NCI-H748 treated with DMSO at 0.1 percent for 48 hours (cell line): ENCODE results near the gene MEOX2.

Experiments
- DNase-seq: peaks from one replicate; lab custom pipeline; 2025; lab: John Stamatoyannopoulos, UW

Gene MEOX2

DNA sequence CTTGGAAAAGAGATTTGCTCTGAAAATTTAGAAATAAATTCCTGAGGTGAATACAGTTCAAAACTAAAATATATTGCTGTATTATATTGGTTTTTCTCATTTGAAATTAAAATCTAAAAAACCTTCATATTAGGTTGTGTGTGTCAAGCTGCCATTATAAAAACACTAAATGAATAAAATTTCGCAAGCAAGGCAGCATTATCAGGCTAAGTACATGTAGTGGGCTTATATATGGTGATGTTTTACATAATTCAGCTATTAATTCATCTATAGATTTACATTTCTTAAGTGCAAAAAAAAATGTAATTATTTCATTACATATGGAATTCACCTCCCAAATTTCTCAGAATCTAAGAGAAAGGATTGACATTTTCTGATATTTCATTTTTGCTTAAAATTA, 5.3 kb downstream of the MEOX2 start:
- DNase-seq, result peak; percentile 56

DNA sequence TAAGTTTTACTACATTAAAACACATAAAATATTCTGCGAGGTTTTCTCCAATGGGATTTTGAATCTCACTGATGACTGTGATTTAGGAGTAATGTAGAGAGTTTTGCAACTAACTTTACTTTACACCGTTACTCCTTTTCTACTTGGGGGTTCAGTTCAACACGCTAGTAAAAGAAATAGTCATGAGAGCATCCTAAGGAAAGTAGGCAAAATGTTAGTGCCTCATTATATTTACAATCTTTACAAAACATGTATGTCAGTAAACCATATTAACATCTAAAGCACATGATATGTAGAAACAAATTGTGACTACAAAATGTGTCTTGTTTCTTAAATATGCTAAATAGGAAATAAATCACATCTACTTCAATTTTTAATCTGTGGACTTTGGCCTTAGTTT, 6.0 kb downstream of the MEOX2 start:
- peak; percentile 74 for DNase-seq

DNA sequence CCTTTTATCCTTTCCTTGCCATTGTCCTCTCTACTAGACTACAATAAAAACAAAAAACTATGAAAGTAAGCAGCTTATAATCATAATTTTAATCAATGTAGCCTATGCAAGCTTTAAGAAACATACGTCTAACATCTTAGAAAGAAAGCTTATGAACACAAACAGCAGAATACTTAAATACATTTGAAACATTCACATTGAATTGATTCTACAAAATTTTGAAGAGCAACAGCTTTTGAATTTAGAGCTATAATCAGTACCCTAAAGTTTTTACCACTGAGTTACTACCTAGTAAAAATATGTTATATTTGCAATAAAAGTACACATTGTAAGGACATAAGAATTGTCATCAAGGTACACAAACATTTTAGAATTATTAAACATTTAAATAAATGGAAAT, 7.2 kb downstream of the MEOX2 start:
- DNase-seq, result peak; percentile 37

DNA sequence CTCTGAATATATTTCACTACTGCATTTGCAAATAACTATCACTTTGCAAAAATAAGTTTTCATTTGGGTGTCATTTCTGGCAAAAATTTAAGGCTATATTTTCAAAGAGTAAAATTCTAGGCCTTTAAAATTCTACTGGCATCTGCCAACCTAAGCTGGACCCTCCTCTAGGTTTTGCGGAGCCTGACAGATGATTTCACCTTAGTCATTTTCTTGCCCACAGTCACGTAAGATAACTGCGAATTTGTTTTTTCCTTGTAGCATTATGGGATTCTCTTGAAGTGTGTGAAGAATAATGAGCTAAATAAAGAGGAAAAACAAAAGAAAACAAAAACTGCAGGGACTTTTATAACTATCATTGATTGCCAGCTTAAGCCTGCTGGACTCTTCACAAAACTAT, 7.8 kb downstream of the MEOX2 start:
- DNase-seq, result peak; percentile 49

DNA sequence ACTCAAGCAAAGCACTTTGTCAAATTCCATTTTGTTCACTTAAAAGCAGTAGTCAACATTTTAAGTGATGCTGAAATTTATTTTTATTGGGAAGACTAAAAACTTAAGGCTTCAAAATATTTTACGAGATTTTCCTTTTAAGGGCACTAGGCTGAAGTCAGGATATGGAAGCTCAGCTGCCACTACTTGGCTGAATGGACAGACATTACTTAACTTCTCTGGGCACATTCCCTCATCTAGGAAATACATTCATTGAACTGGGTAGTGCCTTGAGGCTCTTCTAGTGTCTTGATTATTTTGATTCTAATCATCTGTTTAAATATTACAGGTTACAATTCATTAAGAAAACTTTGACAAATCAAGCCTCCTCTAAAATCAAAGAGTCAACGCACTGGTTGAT, 11.1 kb downstream of the MEOX2 start:
- DNase-seq, result no peak

DNA sequence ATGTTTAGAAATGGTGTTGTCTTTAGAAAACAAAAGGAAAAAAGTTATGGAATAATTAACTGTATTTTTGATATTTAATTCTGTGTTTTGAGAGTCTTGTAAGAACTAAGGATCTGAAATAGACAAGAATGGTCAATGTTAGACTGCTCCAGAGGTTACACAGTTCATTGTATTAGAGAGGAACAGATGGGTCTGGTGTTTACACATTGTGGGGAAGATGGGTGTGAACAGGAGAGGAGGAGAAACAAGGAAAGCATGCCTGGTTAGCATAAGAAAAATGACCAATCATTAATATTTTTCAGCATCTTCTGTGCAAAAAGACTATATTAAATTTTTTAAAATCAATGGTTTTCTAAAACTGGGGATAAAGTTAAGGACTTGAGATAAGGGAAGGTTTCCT, 11.9 kb downstream of the MEOX2 start:
- DNase-seq, result peak; percentile 48

DNA sequence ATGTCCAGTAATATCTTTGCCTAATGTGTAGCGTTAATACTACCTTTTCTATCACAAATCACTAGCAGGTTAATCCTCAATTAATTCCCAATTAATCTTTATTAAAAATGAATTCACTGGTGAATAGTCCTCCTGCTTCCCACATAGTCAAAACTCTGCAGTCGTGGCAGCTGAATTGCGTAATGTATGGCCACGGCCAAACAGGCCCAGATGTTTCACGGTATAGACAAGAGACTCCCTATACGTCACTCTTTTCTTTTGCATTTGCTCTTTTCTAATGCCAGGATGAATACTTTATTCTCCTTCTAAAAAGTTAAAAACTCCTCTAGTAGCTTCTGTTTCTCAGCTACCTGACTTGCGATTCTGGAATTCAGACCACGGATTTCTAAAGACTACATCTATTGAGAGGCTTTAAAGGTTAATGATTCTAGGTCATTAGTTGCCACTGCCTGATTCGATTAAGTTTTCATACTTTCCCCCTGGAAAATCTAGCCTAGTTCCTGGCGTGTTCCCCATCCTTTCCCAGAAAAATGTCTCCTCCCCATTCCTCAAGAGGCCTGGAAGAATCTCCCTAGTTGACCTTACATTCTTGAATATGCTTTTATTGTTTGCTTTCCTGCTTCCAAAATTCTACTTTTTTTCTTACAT, 16.9 kb downstream of the MEOX2 start:
- DNase-seq, result no peak

DNA sequence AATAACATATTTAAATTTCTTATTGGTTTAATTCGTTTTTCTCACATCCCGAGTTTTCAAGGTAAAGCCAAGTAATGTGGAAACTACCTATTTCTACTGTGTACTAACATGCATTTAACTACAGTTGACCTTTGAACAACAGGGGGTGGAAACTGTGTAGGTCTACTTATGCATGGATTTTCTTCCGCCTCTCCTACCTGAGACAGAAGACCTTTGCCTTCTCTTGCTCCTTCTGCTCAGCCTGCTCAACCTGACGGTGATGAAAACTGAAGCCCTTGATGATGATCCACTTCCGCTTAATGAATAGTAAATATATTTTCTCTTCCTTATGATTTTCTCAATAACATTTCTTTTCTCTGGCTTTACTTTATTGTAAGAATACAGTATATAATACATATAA, 18.5 kb downstream of the MEOX2 start:
- DNase-seq, result no peak

DNA sequence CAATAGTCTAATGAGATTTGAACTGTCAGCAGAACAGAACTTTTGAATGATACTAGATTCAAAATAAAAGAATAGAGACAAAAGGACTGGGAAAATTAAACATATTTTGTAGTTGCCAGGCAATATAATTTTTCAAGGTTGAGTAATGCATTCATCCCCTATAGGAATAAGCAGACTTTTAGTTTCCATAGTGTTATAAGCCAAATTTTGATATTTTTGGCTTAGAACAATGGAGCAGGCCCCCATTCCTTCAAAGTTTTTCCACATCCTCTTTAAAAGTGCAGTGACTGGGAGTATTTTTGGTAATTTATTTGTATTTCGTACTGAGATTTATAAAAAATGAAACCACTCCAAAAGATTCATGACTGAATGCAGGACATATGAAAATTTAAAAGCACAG, 24.0 kb downstream of the MEOX2 start:
- no peak for DNase-seq

DNA sequence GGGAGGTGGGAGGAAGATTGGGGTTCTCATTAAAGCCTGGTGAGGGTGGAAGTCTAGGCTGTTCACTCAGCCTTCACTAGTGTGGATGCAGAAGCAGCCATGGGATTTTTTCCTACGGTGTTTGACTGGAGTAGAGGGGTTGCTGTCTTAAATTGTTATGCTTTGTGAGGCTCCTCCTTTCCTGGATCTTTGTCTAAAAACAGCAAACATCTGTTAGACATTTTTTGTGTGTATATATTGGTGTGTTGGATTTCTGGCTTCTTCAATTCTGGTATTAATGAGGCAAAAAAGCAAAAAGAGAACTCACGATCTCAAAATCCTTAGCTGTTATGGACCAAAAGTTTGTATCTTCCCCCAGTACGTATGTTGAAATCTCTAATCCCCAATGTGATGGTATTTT, 28.2 kb downstream of the MEOX2 start:
- DNase-seq, result no peak

DNA sequence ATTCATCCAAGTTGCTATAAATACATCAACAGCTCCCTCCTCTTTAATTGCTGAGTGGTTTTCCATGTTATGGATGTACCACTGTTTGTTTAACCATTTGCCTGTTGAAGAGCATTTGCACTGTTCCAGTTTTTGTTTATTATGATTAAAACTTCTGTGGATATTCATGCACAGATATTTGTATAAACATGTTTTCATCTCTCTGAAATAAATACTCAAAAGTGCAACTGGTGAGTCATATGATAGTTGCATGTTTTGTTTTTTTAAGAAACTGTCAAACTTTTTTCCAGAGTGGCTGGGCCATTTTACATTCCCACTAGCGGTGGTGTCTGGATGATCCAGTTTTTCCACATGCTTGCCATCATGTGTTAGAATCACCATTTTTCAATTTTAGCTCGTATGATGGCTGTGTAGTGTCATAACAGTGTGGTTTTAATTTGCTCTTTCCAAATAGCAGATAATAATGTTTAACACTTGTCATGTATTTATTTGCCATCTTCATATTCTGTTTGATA, 33.6 kb downstream of the MEOX2 start:
- no peak for DNase-seq

DNA sequence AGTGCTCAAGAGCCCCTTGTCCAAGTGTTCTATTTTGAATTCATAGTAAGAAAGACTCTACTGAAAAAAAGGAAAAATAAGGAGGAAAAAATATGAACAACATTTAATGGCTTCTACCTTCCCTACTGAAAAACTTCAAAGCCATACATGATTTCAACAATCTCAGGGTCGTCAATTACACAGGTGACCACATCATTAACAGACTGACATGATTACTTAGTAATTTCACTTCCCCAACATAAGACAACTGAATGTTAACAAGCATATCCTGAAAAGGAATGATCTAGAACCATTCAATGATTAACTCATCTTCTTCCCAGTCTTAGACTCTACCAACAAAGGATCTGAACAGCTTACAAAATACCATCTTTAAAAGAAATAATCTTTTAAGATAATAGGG, 34.8 kb downstream of the MEOX2 start:
- DNase-seq, result no peak

DNA sequence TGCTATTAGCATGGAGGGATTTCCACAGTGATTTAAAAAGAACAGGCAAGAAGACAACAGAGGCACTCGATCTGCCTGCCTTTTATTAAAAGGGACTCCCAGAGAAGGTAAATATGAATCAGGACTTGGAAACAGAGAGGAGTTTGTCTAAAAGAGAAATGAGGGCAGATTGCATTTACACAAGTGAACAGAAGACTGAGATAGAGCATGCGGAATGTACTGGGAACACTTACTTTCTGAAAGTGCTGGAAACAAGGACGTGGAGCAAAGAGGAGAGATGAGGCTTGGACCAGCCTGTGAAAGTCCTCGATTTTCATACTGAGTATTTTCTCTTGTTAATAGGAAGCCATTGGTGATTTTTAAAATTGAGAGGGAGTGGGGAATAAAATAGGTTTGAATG, 35.7 kb downstream of the MEOX2 start:
- no peak for DNase-seq

DNA sequence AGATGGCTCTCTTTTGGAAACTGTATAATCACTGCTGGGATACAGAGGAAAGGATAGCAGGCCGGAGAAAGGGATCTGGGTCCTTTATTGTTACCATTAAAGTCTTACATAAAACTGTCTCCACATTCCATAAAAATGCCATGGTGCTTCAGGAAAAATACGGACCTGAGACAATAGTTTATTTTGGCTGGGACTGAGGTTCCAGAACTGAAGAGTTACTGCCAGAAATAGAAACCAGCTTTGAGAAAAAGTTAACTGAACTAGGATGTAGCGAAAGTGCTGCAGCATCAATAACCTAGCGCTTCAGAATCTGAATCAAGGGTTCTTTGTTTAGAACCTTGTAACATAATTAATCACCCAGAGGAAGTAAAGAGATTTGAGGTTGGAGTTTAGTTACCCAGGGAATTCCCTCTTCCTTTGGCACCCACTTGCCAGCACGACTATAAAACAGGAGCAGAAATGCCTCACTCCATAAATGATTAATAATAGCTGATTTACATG, 38.0 kb downstream of the MEOX2 start:
- no peak for DNase-seq

DNA sequence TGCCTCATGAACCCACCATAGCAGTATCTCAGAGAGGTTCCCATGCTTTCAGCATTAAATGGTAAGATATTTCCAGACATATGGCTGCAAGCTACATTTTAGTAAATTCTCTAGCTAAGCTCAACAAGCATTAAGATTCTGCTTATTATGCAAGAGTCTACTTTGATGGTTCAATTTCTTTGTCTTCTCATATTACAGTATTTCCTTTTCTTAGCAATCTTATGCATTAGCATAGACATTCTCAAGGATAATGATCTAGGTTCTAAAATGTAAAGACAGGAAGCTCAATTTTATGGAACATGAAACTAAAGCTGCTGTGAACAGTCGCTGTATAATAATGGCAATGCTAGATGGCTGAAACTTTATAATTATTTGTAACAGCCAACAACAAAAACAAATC, 39.2 kb downstream of the MEOX2 start:
- no peak for DNase-seq

DNA sequence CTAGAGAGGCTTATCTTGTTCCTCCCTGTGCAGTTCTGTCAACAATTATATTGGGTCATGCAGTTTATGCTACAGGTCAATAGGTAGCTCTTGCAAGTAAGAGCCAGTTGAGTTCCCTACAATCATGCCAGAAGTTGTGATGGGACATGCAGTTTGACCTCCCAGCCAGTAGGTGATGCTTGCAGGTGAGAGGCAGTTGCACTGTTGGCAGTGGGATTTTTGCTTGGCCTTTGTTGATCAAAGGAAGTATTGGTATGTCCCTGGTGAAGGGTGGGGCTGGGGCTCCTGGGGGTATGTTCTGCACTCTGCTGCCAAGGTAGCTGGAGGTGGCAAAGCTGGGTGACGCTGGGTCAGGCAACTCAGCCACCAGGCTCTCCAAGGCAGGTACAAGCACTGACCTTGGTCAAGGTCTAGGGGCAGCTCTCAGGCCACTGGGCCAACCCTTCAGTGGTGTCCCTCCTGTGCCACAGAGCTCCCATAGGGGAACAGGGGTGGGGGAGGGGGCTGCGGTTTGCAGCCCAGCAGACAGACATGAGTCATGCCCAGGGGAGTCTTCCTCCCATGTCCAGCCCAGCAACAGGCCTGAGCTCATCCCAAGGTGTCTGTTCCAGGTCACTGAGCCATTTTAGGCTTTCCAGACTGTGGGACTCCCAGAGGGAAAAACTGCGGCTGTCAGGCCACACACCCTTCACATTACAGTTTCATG, 43.3 kb downstream of the MEOX2 start:
- DNase-seq, result no peak

DNA sequence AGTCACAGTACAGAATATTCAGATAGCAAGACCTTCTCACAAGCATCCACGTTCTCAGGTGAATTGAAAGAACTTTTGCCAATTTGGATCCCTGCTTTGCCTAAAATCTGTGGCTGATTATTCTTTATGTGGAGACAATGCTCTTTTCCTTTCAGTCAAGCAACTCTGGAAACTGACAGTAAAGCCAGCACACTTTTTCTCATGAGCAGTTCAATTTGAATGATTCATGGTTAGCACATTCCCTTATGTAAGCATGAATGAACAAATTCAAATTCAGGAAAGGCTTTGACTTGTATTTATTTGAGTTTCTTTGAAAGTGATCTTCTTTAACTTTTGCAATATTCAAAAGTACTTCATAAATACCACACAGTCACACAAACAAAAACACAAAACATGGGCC, 57.6 kb downstream of the MEOX2 start:
- DNase-seq, result no peak

DNA sequence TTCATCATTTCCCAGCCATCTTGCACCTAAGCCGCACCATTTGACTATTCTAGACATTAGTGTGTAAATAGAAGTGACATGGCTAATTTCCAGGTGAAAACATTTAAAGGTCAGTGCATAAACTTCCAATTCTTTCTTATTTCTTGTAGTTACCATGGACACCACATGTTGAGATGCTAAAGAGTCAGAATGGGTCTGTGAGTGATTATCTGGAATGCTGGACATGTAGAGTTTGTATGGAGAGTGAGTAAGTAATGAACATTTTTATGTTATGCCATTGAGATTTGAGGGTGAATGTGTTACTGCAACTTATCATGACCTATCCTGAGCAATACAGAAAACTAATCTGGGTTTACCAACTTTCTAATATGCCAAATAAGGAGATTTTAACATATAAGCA, 60.4 kb downstream of the MEOX2 start:
- DNase-seq, result no peak

DNA sequence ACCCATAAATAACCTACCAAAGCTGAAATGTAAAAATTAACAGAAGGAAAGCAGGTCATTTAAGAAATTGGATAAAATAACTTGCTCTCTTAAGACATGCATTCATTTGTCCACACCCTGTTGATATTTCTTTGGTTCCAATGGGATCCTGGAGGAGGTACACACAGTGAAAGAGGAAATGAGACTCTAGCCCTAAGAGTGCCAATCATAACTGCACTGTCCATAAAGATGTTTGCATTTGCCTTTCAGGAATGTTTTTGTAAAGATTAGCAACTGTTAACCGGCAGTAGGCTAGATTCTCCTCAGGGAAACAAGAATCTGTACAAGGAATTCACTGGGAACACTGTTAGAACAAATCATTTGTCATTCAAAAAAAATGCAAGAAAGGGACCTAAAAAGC, 61.0 kb downstream of the MEOX2 start:
- no peak for DNase-seq

DNA sequence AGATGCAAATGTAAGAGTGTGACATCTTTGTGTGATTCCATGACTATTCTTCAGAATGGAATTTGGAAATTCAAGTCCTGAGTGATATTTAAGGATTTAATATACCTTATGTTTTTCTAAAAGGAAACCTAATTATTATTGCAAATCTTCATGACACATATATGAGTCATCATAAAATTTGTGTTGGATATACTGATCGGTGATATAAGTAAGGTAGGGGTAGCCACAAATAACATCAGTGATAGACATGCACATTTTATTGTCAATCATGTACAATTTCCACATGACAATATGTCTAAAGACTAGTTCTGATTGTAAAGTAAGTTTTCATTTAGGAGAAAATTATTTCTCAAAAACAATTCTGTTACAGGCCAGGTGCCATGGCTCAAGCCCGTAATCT, 65.0 kb downstream of the MEOX2 start:
- no peak for DNase-seq

DNA sequence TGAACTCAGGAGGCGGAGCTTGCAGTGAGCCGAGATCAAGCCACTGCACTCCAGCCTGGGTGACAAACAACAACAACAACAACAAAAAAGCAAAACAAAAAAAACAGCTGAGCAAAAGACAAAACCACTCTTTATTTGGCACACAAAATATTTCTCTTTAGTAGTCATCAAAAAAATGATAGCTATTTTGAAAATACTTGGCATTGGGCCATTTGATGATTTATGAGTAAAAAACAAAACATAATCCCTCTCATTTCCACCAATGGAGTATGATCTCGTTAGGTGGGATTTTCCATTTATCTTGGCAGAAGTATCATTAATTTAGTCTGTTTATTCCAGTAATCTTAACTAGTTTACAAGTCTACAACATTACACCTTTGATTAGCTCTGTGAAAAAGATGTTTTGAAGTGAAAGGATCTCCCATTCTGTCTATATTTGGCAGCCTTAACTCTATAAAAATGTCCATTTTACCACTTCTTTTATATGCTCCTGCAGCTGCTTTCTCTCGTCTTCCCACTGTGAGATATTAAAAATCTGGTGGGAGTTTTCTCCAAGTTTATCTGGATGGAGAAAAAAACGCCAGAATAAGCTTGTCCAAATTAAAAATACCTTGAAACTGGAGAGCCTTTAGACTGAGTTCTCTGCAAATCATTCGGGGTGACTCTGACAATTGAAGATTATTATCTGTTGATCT, 65.8 kb downstream of the MEOX2 start:
- no peak for DNase-seq

DNA sequence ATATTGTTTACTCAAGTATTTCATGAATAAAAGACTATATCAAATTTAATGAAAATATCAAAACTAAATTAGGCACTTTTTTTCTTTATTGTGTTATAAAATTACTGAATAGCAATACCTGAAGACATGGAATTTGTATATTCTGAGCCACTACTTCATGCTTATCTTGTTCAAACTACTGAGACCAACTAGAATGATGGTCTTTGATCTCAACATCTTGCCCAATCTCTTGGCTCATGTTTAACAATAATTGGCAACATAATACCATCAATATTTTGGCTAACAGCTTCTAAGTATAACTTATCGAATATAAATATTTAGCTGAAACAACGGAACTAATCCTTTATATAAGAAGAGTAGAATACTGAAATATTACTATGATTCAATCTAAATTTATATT, 68.2 kb downstream of the MEOX2 start:
- DNase-seq, result no peak

DNA sequence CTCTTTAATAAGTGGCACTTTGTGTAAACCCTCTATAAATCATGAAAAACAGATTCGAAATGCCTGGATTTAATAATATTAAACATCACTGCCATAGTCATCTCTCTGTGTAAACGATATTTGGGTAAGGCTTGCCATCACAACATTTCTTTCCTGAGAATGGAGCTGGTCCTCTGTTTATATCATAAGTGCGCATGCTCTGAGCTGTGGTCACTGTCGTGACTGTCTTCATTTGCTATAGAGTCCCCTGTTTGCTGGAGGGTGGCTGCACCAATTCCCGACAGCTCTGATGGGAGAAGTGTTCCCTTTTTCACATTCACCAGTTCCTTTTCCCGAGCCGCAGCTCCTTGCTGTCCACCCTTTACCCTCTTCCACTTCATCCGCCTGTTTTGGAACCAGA, 74.3 kb downstream of the MEOX2 start:
- DNase-seq, result no peak
